Hepatocyte (in vitro differentiated cells): Measurements from ENCODE around the gene CCDC81. TPM values are rescaled to one million over a fixed set of nuclear protein-coding genes. Genes with fewer than 3 reads are reported as not detected.

Experiments used
- DNase-seq: peaks from one replicate; pipeline ENCODE4 v3.0.0-alpha.2; 2016; ENCODE audit warnings: low spot score
- H2AFZ ChIP-seq: fragments of 200-600 bp; sonication (generic); 2 replicates; pipeline ENCODE4 v1.6.0; 2016; ENCODE audit warnings: antibody characterized with exemption, mild to moderate bottlenecking
- H3K27ac ChIP-seq: fragments of 200-600 bp; sonication (generic); 2 replicates; pipeline ENCODE4 v1.5.1; 2016; ENCODE audit warnings: mild to moderate bottlenecking
- H3K27me3 ChIP-seq: fragments of 200-600 bp; sonication (generic); 2 replicates; pipeline ENCODE4 v1.6.1; 2016
- H3K36me3 ChIP-seq: fragments of 200-600 bp; sonication (generic); replicated peaks from 2 replicates; pipeline ENCODE4 v1.5.1; 2016; ENCODE audit warnings: low read depth; ENCODE audit not compliant: insufficient read depth
- H3K4me1 ChIP-seq: fragments of 200-600 bp; sonication (generic); 2 replicates; pipeline ENCODE4 v1.5.1; 2016; ENCODE audit warnings: mild to moderate bottlenecking, moderate library complexity; ENCODE audit not compliant: insufficient read depth
- H3K4me2 ChIP-seq: fragments of 200-600 bp; sonication (generic); 2 replicates; pipeline ENCODE4 v1.6.0; 2016
- H3K4me3 ChIP-seq: fragments of 200-600 bp; sonication (generic); 2 replicates; pipeline ENCODE4 v1.5.1; 2016; ENCODE audit warnings: mild to moderate bottlenecking
- H3K79me2 ChIP-seq: fragments of 200-600 bp; sonication (generic); 2 replicates; pipeline ENCODE4 v1.6.0; 2017; ENCODE audit warnings: mild to moderate bottlenecking
- H3K9me2 ChIP-seq: fragments of 200-600 bp; sonication (generic); replicated peaks from 2 replicates; pipeline ENCODE4 v1.6.0; 2017; ENCODE audit warnings: mild to moderate bottlenecking; ENCODE audit not compliant: insufficient read depth
- H3K9me3 ChIP-seq: fragments of 200-600 bp; sonication (generic); 2 replicates; pipeline ENCODE4 v1.5.1; 2016; ENCODE audit warnings: low read depth, mild to moderate bottlenecking
- H4K20me1 ChIP-seq: fragments of 200-600 bp; sonication (generic); 2 replicates; pipeline ENCODE4 v1.6.0; 2016; ENCODE audit warnings: mild to moderate bottlenecking; ENCODE audit not compliant: insufficient read depth, poor library complexity, severe bottlenecking
- EZH2 ChIP-seq: fragments of 200-600 bp; sonication (generic); IDR thresholded peaks from 2 replicates; pipeline ENCODE4 v1.6.1; 2016; ENCODE audit warnings: antibody characterized with exemption, mild to moderate bottlenecking, borderline replicate concordance
- EZH2phosphoT487 ChIP-seq: fragments of 200-600 bp; sonication (generic); IDR thresholded peaks from one replicate; pipeline ENCODE4 v1.6.1; 2018; ENCODE audit warnings: antibody characterized with exemption, mild to moderate bottlenecking, low read depth, moderate library complexity; ENCODE audit not compliant: unreplicated experiment, severe bottlenecking
- WGBS: methylation state at CpG from one replicate; pipeline ENCODE4 v1.1.6; 2016; ENCODE audit warnings: low lambda C conversion rate; ENCODE audit errors: missing lambda C conversion rate; 5-methylcytosine and 5-hydroxymethylcytosine counted together
- polyA plus RNA-seq: library from polyadenylated mRNA; unstranded; fragments of >200 nt; fragmentation: Nextera tagmentation; extraction: Ambion mirVana; gene quantifications from 2 replicates; pipeline ENCODE4 v1.2.1, GENCODE V29; 2016
- total RNA-seq: library from RNA; depleted of rRNA; stranded (reverse); fragments of >200 nt; gene quantifications from 2 replicates; pipeline ENCODE4 v1.2.3, GENCODE V29; 2014
- TF ChIP-seq, protein P1 (sequence below): fragments of 200-600 bp; sonication (generic); IDR thresholded peaks from 2 replicates; pipeline ENCODE4 v1.5.1; 2016; ENCODE audit warnings: antibody characterized with exemption, mild to moderate bottlenecking; ENCODE audit not compliant: poor library complexity

The CCDC81 gene
- total and polyA plus RNA-seq, 2 experiments from 2014 or later = 0.16 to 0.33 TPM

DNA sequence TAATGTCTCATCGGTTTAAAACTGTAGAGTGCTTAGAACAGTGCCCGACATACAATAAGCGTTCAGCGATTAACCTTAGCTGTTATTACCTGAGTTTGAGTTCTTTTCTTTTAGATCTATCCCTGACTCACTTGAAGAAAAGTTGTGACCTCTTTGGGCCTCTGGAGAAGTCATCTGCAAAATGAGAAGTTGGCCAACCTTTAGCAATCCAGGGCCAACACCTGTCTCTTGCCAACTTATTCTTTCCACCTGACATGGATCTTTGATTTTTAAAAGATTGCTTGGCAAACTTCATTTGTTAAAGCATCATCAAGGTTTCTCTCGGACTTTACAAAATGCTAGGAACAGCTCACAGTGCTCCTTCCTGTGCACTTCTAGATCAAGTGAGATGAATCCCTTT is 89.3 kb downstream of the CCDC81 start:
- H3K4me2 ChIP-seq = no peak overlapping the region
- no peaks in the 10 kb centered on the region for H3K27me3 ChIP-seq
- H3K4me3 ChIP-seq = no peak overlapping the region
- no peaks in the 10 kb centered on the region for H3K9me2 ChIP-seq
- H3K9me3 ChIP-seq = no peaks in the 10 kb centered on the region
- H4K20me1 ChIP-seq = no peaks in the 10 kb centered on the region
- H3K27ac ChIP-seq = no peak overlapping the region
- no peaks in the 10 kb centered on the region for H3K79me2 ChIP-seq
- DNase-seq = no peak
- no peaks in the 10 kb centered on the region for H3K4me1 ChIP-seq
- 98% methylated on average over 5 of the region's 5 CpGs for WGBS
- no peak overlapping the region for H2AFZ ChIP-seq
- no peaks in the 10 kb centered on the region for H3K36me3 ChIP-seq
- TF ChIP-seq, protein P1, sequence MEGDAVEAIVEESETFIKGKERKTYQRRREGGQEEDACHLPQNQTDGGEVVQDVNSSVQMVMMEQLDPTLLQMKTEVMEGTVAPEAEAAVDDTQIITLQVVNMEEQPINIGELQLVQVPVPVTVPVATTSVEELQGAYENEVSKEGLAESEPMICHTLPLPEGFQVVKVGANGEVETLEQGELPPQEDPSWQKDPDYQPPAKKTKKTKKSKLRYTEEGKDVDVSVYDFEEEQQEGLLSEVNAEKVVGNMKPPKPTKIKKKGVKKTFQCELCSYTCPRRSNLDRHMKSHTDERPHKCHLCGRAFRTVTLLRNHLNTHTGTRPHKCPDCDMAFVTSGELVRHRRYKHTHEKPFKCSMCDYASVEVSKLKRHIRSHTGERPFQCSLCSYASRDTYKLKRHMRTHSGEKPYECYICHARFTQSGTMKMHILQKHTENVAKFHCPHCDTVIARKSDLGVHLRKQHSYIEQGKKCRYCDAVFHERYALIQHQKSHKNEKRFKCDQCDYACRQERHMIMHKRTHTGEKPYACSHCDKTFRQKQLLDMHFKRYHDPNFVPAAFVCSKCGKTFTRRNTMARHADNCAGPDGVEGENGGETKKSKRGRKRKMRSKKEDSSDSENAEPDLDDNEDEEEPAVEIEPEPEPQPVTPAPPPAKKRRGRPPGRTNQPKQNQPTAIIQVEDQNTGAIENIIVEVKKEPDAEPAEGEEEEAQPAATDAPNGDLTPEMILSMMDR = no peak
- TF ChIP-seq EZH2phosphoT487 = no peak
- no peak for TF ChIP-seq EZH2

DNA sequence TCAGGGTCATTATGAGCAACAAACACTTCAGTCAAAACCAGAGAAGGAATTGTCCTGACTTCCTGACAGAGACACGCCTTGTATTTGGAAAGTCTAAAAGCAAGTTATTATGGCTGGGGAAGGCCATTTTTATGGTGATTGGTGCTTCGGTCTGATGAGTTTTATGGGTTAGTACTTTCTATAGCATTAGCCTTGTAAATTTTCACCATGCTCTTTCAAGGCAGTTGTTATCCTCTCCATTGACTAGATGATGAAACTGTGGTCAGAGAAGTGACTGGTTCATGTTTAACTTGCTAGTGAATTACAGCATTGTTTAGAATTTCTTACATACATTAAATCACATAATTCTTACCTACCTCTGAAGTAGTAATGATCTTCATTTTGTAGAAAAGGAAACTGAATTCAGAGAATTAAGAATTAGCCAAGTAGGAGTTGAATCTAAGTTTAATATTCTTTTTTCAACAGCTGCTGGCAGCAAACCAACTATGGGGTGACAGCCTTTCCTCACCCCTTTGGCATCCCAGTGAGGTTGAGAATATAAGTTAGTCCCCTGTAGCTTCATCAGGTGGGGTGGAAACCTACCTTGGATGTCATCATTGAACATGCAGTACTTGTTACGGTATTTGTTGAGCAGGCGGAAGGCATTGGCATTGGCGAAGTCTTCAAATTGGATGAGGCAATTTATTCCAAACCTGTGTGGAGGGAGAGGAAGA is 90.0 kb downstream of the CCDC81 start:
- no peaks in the 10 kb centered on the region for H3K79me2 ChIP-seq
- no peaks in the 10 kb centered on the region for H4K20me1 ChIP-seq
- no peaks in the 10 kb centered on the region for H3K9me3 ChIP-seq
- no peaks in the 10 kb centered on the region for H3K27me3 ChIP-seq
- H3K4me3 ChIP-seq = no peak overlapping the region
- peaks cover 4% of the 10 kb centered on the region for H3K4me1 ChIP-seq
- H3K27ac ChIP-seq = no peak overlapping the region
- no peak for DNase-seq
- no peak overlapping the region for H3K4me2 ChIP-seq
- no peak overlapping the region for H2AFZ ChIP-seq
- TF ChIP-seq EZH2phosphoT487 (no peak), EZH2 (no peak)
- TF ChIP-seq, protein P1 = no peak
- no peaks in the 10 kb centered on the region for H3K9me2 ChIP-seq
- H3K36me3 ChIP-seq = no peaks in the 10 kb centered on the region
- WGBS = 90% methylated on average over 5 of the region's 5 CpGs

DNA sequence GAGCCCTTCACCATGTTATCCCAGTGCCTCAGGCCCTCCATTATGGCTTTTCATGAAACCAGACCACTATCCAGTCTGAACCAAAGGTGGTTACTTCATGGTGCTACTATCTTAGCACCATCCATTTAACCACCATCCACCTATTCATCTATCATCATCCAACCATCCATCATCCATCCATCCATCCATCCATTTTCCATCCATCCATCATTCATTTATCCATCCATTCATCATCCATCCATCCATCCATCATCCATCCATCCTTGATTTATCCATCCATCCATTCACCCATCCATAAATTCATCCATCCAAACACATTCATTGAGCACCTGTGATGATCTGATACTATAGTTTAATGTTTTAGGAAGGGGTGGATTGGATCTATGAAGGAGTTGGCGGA is 93.5 kb downstream of the CCDC81 start:
- no peaks in the 10 kb centered on the region for H3K9me2 ChIP-seq
- peaks cover 6% of the 10 kb centered on the region for H3K4me1 ChIP-seq
- H3K27me3 ChIP-seq = no peaks in the 10 kb centered on the region
- H3K4me2 ChIP-seq = no peak overlapping the region
- H3K4me3 ChIP-seq = no peak overlapping the region
- no peaks in the 10 kb centered on the region for H3K36me3 ChIP-seq
- 100% methylated on average over 1 of the region's 1 CpG for WGBS
- no peak overlapping the region for H2AFZ ChIP-seq
- no peak overlapping the region for H3K27ac ChIP-seq
- no peaks in the 10 kb centered on the region for H4K20me1 ChIP-seq
- no peak for DNase-seq
- no peaks in the 10 kb centered on the region for H3K79me2 ChIP-seq
- no peaks in the 10 kb centered on the region for H3K9me3 ChIP-seq
- TF ChIP-seq, protein P1 = no peak
- TF ChIP-seq EZH2phosphoT487 (no peak), EZH2 (no peak)
